T-helper 2 cell treated with Interferon-gamma antibody and Interleukin-4, amounts not matched to agents 5 μg/mL and 100 μg/mL, for 36 hours (primary cell): Measurements from ENCODE around the gene SNX6.
"Not testable (repeated sequence)": the region's sequence is repeated elsewhere in the genome, so short reads cannot be mapped to it uniquely, and the experiment has no call there.

Source experiments
- DNase-seq: peaks from one replicate; pipeline ENCODE4 v3.0.0; 2021; ENCODE audit warnings: low spot score
- H3K27ac Mint-ChIP-seq: one replicate; pipeline ENCODE4 v1.8.0; 2021; ENCODE audit warnings: mild to moderate bottlenecking, mixed read lengths
- H3K27me3 Mint-ChIP-seq: one replicate; pipeline ENCODE4 v1.8.0; 2021; ENCODE audit warnings: low read depth, mixed read lengths
- H3K36me3 Mint-ChIP-seq: one replicate; pipeline ENCODE4 v1.8.0; 2021; ENCODE audit warnings: low read depth, mixed read lengths
- H3K4me1 Mint-ChIP-seq: one replicate; pipeline ENCODE4 v1.8.0; 2021; ENCODE audit warnings: low read depth, mixed read lengths
- H3K4me3 Mint-ChIP-seq: one replicate; pipeline ENCODE4 v1.8.0; 2022; ENCODE audit warnings: mild to moderate bottlenecking, moderate library complexity, mixed read lengths
- H3K9me3 Mint-ChIP-seq: one replicate; pipeline ENCODE4 v1.8.0; 2021; ENCODE audit warnings: mixed read lengths

SNX6 gene

GRCh38 chr14:34539407-34540180, 90.4 kb downstream of the SNX6 start, which contains the start of gene EAPP:
TSS of gene EAPP (minus strand) at chr14:34539701. CDS start at chr14:34539628, 73 bp downstream.
- Mint-ChIP-seq H3K4me1 (peaks cover 13% of the 10 kb centered on the region), H3K36me3 (peaks cover 1% of the 10 kb centered on the region), H3K9me3 (no peaks in the 10 kb centered on the region), H3K27me3 (no peaks in the 10 kb centered on the region), H3K27ac (peak within 1 kb of the TSS; percentile 98), H3K4me3 (peak within 1 kb of the TSS; percentile 98)
- peak; percentile 94 for DNase-seq

DNA sequence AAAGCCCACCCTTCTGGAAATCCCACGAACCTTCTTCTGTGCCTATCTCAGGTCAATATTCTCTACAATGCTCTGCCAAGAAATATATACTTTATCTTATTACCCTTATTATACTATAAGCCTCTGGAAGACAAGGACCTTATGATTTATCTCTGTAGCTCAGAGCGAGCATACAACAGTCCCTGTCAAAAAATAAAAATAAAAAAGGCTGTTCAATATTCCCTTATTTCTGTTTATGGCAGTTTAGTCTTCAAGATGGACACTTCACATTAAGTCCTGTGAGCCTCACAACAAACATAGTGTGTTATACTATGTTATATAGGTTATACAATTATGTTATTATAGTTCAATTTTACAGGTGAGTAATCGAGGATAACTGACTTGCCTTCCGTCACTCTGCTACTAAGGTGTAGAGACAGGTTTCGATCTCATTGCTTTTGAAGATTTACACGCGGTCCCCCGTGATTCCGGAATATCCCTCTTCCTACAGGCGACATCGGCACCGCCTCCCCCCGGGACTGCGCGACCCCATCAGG, 91.0 kb downstream of the SNX6 start:
- Mint-ChIP-seq H3K36me3 (peaks cover 4% of the 10 kb centered on the region), H3K4me1 (peaks cover 13% of the 10 kb centered on the region), H3K27me3 (no peaks in the 10 kb centered on the region), H3K27ac (peak overlapping the region; percentile 98), H3K4me3 (peak overlapping the region; percentile 98), H3K9me3 (no peaks in the 10 kb centered on the region)
- DNase-seq = no peak

- Mint-ChIP-seq H3K4me3 (peak overlapping the region; percentile 98), H3K4me1 (peaks cover 13% of the 10 kb centered on the region)
- H3K9me3 Mint-ChIP-seq, H3K27me3 Mint-ChIP-seq, H3K36me3 Mint-ChIP-seq, DNase-seq, H3K27ac Mint-ChIP-seq: not testable (repeated sequence)
Observed at GRCh38 chr14:34538096-34538495, 91.9 kb downstream of the SNX6 start.

DNA sequence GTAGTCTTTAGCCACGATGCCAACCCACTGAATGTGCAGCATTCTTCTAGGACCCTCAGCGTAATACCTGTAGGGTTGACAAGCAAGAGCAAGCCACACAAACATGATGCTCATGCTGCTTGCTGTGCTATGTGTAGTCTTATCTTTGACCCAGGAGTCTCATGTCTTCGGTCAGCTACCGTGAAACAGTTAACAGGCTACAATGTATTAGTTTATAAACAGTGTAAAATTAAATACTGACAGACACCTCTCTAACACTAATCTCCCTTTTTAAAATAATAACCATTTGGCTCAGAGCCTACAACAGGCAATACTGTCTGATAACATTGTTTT, 92.3 kb downstream of the SNX6 start:
- no peak for DNase-seq
- H3K27ac Mint-ChIP-seq = no peak overlapping the region
- no peaks in the 10 kb centered on the region for H3K9me3 Mint-ChIP-seq
- H3K36me3 Mint-ChIP-seq = peaks cover 9% of the 10 kb centered on the region
- H3K4me3 Mint-ChIP-seq = no peak overlapping the region
- H3K27me3 Mint-ChIP-seq = no peaks in the 10 kb centered on the region
- peaks cover 13% of the 10 kb centered on the region for H3K4me1 Mint-ChIP-seq

- H3K9me3 Mint-ChIP-seq = no peaks in the 10 kb centered on the region
- H3K4me1 Mint-ChIP-seq = peaks cover 13% of the 10 kb centered on the region
- H3K27ac Mint-ChIP-seq = no peak overlapping the region
- peaks cover 10% of the 10 kb centered on the region for H3K36me3 Mint-ChIP-seq
- no peaks in the 10 kb centered on the region for H3K27me3 Mint-ChIP-seq
- H3K4me3 Mint-ChIP-seq = no peak overlapping the region
- no peak for DNase-seq
Observed at GRCh38 chr14:34536951-34537676, 92.8 kb downstream of the SNX6 start.

- no peak overlapping the region for H3K4me3 Mint-ChIP-seq
- H3K4me1 Mint-ChIP-seq = peaks cover 1% of the 10 kb centered on the region
- no peak for DNase-seq
- no peaks in the 10 kb centered on the region for H3K27me3 Mint-ChIP-seq
- no peaks in the 10 kb centered on the region for H3K9me3 Mint-ChIP-seq
- H3K27ac Mint-ChIP-seq = no peak overlapping the region
- peaks cover 33% of the 10 kb centered on the region for H3K36me3 Mint-ChIP-seq
Observed at GRCh38 chr14:34527591-34527990, 102.4 kb downstream of the SNX6 start.

DNA sequence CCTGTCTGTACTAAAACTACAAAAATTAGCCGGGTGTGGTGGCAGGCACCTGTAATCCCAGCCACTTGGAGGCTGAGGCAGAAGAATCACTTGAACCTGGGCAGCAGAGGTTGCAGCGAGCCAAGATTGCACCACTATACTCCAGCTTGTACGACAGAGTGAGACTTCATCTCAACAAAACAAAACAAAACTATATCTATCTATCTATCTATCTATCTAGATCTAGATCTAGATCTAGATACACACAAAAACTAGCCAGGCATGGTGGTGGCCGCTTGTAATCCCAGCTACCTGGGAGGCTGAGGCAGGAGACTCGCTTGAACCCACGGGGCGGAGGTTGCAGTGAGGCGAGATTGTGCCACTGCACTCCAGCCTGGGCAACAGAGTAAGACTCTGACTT, 105.7 kb downstream of the SNX6 start:
- H3K4me3 Mint-ChIP-seq, H3K4me1 Mint-ChIP-seq, H3K27ac Mint-ChIP-seq, H3K9me3 Mint-ChIP-seq, DNase-seq, H3K27me3 Mint-ChIP-seq: not testable (repeated sequence)
- peaks cover 44% of the 10 kb centered on the region for H3K36me3 Mint-ChIP-seq

- H3K27ac Mint-ChIP-seq = no peak overlapping the region
- H3K4me3 Mint-ChIP-seq = no peak overlapping the region
- peaks cover 51% of the 10 kb centered on the region for H3K36me3 Mint-ChIP-seq
- peaks cover 1% of the 10 kb centered on the region for H3K4me1 Mint-ChIP-seq
- no peaks in the 10 kb centered on the region for H3K9me3 Mint-ChIP-seq
- no peaks in the 10 kb centered on the region for H3K27me3 Mint-ChIP-seq
- no peak for DNase-seq
Observed at GRCh38 chr14:34522496-34522895, 107.5 kb downstream of the SNX6 start.

GRCh38 chr14:34521071-34521470, 108.9 kb downstream of the SNX6 start:
- not testable (repeated sequence) for H3K9me3 Mint-ChIP-seq, DNase-seq, H3K27ac Mint-ChIP-seq, H3K4me3 Mint-ChIP-seq, H3K4me1 Mint-ChIP-seq, H3K27me3 Mint-ChIP-seq
- H3K36me3 Mint-ChIP-seq = peaks cover 47% of the 10 kb centered on the region

- not testable (repeated sequence) for H3K4me3 Mint-ChIP-seq, H3K9me3 Mint-ChIP-seq, DNase-seq, H3K27me3 Mint-ChIP-seq, H3K27ac Mint-ChIP-seq, H3K4me1 Mint-ChIP-seq
- peaks cover 50% of the 10 kb centered on the region for H3K36me3 Mint-ChIP-seq
Observed at GRCh38 chr14:34520304-34520970, 109.5 kb downstream of the SNX6 start.
